Suppressor macrophage treated with lipopolysaccharide for 1 hour (primary cell): ENCODE data around the gene BMP3.
A peak's percentile ranks its signal among the peaks of the same experiment; 100 is the strongest.

Experiments
- DNase-seq, 3 donors: peaks; one replicate each; pipeline ENCODE4 v3.0.0-alpha.2; 2020 to 2022

BMP3 gene

DNA sequence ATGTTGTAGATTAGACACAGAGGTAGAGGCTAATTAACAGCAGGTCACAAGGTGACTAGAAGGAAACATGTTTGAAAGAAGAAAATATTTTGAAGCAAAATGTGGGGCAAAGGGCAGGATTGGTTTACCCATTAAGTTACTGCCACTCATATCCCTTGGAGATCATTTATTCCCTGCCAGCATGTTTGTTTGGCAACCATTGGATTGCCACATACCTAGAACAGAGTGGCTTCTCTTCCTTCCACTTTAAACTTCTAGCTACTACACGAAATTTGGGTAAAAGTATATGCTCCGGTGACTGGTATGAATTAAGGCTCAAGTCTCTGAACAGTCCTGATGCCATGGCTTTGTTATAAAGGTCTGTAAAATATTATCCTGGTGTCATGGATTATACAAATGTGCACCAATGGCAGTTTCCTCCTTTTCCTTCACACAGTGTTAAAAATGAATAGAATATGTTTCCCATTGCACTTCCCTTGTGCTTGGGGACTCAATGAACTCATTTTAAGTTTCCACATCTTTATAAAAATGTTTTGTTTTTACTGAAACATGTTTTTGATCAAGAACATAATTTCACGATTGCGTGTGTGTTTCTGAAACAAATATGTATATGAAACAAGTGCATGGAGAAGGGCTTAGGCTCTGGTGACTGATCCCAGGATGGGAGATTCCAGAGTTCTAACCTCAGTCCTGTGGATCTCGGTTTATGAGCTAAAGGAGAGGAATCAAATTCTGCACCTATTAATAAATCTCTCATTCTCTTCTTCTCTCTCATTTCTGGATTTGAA, 12.3 kb downstream of the BMP3 start:
- DNase-seq: no peak

DNA sequence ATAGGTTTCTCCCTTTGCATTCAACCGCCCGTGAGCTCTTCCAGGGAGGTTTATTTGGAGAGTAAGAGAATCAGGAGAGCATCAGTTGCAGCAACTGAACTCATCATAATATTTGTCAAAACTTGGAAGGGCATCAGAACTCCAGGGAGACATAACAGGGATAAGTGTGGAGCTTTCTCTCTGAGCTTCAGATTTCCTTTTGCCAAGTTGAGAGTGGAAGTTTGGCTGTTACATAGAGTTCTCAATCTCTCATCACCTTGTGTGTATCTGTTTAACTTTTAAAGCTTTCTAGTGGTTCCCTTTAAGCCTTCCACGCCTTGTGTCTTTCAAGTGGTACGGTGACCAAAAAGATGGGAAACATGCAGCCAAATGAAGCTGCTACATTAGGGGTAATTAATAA, 18.8 kb downstream of the BMP3 start:
- DNase-seq: no peak

DNA sequence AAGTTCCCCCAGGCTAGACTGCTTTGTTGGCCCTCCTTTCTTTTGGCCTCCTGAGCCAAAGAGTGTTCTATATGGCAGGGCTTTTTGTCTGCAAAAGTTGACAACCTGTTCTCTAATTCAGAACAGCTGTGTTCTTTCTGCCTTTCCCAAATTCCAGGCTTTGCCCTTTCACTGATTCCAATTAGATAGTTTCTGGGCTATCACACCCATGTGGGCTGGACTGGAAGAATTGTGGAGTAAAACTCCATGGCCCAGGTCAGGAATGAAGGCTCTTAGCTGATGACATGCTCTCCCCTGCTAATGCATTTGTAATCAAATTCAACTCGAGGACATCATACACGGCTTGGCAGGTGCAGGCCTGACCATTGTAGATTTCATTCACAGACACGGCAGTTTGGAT, 19.4 kb downstream of the BMP3 start:
- no peak for DNase-seq

DNA sequence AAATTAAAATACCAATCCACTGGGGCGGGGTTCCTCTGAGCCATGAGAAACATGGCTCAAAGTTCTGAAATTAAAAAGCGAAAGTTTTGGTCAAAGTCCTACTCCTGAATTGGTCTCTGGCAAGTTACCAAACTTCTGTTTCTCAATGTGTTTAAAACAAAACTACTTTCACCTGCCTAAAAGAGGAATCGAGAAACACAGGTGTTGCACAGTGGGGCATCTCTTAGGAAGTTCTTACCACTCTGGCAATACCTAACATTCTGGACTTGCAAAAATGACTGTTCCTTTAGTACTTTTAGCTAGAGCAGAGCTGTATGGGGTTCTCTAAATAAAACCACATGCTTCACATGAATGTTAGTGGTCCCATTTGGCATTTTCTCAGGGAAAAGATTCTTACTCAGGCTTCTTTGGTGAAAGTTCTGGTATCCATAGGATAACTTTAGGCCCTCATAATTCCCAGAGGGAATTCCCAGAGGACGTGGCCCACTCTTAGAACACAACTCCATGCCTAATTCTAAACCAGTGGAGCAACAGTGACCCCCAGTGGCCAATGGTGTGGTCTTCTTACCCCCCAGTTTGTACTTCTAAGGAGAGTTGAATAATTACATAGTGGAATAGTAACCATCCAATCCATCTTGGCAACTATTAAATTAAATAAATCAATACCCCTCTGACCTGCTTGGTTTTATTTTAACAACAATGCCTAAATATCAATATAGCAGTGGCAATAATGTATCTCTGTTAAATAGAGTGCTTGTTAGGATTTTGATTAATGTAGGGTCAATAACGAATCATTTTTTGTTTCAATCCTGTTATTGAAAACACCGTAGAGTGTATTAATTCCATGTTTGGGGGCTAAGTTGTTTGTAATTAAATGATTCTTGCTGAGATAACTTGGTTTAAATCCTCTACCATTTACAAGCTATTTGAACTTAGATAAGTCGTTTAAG, 21.9 kb downstream of the BMP3 start:
- peak; percentile 46 to 63 (median 49) for DNase-seq

DNA sequence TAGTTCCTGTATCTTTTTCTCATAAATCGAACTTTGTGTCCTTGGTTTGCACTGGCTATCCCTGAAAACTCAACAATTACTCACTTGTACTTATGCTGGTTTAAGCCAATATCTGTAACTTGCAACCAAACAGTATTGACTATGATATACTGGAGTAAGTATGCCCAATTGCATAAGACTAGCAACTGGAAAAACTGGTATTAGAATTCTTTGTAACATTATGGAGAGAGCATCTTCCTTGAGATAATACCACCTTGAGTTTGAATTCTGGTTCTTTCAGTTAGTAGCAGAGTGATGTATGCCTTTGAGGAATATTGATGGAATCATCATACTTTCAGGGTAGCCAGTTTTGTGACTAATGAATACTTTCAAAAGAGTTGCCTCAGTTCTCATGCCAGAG, 28.1 kb downstream of the BMP3 start:
- DNase-seq: no peak

DNA sequence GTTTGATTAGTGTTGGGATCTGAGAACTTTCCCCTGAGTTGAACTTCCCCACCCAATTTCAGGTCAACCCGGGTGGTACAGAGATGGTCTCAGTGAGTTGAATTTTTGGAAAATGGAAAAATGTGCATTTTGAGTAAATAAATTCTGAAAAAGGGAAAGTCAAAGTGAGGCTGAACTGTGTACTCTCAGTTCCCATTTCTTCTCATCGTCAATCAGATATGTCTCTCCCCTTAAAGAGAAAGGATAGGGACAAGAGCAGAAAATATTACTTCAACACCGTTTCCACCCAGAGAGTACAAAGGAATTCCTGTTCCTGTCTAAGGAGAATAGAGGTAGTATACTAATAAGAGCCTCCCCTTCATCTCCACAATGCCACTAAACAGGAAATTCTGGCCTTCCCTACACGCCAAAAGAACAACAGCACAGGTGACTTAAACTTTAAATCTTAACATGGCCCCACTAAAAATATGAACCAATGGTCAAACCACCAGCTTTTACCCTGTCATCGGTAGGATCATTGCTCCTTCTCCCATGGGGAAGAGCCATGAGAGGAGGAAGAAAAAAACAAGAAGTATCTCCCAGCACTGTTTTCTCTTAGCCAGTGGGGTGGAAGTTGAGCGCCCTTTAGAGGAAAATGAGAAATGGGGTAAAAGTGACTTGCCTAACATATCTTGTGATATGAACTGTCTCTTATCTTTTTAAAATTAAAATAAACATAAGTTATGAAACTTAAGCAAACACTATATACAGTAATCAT, 30.3 kb downstream of the BMP3 start:
- peak in 1 of 3 donors; percentile 26 for DNase-seq

DNA sequence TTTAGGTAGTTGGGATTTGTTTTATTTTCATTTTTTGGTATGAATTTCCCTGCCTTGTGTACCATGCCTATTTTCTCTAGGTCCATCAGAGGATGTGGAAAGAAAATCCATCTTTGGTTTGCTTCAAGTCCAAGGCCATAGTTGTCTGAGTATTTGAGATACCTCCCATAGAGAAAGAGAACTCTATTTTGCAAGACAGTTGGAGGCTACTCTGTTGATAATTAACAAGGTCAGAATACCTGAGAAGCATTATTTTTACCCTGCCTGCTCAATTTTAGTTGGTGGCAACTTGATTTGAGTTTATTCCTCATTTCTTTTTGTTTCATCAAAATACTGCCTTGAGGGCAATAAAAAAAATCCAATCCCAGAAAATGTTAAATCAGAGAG, 30.8 kb downstream of the BMP3 start:
- DNase-seq: no peak

DNA sequence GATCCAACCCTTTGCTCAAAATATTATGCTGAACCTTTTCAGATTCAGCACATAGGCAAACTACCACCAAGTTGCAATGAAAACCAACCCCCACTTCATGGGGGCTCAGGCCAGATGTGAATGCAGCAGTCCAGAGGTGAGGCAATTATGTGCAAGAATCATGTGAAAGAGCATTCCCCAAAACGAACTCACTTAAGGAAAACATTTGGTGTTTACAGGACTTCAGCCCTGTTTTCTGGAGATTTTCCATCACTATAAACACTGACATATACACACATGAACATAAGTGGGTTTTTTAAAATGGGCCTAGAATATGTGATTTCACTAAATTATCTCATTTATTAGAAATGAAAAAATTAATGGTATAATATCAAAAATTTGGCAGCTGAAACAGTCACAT, 31.5 kb downstream of the BMP3 start:
- no peak for DNase-seq

DNA sequence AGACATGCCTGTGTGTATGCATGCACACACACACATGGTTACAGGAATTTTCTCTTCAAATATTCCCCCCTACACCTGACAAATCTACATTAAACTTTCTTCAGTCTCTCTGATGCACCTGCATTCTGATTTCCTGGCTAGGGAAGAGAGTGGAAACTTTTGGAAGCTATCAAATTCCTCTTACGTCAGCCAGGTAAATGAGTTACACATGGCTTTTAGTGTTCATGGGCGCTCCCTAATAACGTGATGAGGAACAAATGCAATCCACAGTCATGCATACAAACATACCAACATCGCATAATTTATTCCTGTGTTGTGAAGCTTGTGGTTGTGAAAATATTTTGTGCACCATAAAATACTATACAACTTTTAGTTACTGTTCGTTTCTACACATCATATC, 34.9 kb downstream of the BMP3 start:
- no peak for DNase-seq

DNA sequence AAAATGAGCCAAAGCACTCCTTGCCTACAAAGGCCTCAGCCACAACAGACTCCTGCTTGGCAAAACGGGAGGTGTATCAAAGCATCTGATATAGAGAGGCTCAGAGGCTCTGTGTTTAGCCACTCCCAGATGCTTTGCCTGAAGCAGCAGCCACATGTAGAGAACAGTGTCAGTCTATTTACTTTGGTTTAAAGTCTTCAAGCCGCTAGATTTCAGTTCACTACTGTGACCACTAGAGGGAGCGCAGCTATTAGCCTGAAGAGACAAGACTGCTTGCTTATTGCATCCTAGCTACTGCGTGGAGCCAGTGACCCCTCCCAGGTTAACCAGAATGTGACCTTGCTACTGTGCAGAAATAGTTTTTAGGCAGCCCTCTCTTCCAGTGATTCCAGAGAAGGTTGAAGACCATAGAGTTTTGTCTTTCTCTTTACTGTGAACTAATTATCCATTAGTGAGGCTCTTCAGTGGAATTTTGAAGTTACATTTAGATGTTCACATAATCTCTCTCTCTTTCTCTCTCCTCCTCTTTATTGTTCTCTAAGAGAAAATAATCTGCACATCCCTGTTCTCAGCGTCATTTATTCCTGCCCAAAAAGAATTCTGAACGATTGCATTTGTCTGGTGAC, 39.3 kb downstream of the BMP3 start:
- DNase-seq: peak; percentile 77 to 86 (median 85)

DNA sequence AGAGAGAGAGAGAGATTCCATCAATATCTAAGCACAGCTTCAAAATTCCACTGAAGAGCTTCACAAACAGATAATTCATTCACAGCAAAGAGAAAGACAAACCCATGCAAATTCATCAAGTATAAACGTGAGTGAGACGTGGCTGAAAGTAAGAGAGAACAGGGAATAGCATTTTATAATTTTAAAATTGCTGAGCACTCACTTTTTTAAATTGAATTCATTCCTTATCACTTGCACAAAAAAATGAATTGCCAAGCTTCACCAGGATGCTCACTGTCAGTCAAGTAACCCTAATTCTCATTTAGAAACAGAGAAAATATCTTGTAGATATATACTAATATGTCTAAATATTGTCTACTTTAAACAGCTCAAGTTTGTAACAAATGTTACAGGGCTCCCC, 40.5 kb downstream of the BMP3 start:
- DNase-seq: no peak

DNA sequence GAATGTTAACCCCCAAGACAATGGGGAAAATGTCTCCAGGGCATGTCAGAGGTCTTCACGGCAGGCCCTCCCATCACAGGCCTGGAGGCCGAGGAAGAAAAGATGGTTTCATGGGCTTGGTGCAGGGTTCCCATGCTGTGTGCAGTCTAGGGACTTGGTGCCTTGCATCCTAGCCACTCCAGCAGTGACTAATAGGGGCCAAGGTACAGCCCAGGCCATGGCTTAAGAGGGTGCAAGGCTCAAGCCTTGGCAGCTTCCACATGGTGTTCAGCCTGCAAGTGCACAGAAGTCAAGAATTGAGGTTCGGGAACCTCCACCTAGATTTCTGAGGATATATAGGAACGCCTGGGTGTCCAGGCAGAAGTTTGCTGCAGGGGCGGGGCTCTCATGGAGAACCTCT, 50.6 kb downstream of the BMP3 start:
- DNase-seq: no peak

DNA sequence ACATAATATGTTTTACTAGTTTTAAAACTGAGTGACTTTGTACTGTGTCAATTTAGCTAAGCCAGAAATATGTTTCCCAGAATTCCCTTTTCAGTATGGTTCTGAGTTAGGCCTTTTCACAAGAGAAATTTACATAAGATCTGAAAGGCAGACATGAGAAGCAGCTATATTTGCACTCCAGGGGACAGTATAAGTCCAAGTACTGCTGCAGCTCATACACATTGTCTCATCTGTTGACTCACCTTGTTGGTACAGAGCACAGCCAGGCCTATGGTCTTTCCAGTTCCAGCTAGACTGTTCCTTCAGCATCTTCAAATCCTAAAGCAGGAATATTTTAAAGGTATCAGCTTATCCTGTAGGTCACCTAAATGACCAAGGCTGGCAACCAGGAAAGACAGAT, 53.5 kb downstream of the BMP3 start:
- no peak for DNase-seq

DNA sequence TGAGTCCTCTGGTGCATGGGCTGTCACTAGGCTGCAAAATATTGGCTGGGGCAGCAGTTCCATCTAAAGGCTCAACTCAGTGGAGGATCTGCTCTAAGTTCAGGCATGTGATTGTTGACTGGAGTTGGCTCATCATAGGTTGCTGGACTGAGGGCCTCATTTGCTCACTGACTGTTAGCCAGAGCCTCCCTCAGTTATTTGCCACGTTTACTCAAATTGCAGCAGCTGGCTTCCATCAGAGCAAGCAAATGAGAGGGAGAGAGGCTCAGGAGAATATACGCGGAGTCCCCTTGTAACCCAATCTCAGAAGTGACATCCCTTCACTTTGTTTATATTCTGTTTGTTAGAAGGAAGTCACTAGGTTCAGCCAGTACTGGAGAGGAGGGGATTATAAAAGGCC, 54.1 kb downstream of the BMP3 start:
- DNase-seq: no peak

DNA sequence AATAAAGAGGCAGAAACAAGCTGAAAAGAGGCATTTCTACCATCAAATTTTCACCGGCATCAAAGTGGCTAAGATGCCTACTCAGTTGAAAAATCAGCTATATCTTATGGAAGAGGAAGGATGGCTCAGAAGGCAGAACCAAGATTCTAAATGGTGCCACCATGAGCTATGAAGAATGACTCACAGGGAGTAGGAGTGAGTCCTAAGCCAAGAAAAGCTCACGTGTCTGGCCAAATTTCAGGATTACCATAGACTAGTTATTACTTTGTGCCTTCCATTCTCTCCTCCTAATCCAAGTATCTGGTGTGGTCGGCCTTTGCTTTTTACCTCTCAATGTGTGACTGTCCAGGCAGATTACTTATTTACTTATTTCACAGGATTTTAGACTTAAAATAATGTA, 54.8 kb downstream of the BMP3 start:
- no peak for DNase-seq

DNA sequence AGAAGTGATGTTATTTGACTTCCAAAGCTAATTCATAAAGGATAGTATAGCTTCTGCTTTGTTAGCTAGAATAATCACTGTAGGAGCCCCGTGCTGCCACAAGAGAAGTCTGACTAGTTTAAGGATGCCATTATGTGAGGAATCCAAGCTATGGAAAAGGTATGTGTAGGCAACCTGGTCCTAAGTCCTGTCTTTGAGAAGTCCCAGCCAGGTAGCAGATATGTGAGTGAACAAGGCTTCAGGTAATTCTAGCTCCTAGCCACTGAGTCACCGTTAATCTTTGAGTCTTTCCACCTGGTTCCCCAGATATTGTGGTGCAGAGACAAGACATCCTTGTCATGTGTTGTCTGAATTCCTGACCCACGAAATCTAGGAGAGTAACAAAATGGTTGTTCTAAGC, 55.5 kb downstream of the BMP3 start:
- DNase-seq: no peak

DNA sequence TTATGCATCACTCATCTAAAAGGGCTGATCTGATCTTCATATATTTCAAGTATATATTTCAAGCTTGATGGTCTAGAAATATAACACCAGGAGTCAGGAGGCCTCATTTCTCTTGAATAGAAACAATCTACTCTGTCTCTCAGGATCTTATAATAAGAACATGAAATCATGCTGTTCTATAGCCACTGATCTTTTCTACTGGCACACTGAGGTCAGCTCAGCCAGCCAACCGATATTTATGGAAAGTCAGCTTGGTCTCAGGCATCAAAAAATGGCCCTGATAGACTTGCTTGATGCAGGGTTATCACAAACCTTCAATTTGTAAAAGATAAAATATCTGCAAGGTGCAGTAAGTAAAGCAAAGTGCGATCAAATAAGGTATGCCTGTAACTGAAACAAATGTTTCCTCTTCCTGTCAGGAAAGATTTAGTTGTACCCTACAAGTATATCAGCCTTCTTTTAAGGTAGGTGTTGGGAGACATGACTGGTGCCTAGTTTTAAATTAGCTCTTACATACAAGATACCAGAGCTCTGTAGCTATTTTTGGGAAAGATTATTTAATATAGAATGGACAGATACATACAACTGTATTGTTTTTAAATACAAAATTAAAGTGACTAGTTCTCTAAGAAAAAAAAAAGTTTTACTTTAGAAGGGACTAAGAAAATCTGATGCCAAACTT, 63.4 kb downstream of the BMP3 start:
- DNase-seq: no peak

DNA sequence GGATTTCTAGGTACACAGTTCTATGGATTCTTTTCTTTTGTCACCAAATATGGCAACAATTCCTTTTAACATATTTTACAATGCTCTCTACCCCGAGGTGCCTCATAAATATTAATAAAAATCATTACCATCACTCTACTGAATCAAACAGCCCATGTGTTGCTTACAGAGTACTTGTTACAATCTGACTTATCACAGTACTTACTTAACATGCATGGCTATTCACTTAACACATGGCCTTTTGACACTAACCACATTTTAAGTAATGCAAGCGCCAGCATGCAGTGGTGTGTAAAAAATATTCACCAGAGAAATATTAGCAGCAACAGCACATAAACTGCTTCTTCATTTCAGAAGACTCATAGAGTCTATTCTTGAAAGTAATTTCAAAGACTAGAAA, 64.9 kb downstream of the BMP3 start:
- DNase-seq: no peak

DNA sequence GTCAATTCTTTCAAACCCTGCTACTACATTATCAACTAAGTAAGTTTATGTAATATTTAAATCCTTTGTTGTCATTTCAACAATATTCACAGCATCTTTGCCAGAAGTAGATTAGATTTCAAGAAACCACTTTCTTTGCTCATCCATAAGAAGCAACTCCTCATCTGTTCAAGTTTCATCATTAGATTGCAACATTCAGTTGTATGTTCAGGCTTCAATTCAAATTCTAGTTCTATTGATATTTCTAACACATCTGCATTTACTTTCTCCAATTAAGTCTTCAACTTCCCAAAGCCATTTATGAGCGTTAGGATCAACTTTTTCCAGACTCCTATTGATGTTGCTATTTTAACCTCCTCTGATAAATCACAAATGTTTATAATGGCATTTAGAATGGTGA, 66.1 kb downstream of the BMP3 start:
- no peak for DNase-seq

DNA sequence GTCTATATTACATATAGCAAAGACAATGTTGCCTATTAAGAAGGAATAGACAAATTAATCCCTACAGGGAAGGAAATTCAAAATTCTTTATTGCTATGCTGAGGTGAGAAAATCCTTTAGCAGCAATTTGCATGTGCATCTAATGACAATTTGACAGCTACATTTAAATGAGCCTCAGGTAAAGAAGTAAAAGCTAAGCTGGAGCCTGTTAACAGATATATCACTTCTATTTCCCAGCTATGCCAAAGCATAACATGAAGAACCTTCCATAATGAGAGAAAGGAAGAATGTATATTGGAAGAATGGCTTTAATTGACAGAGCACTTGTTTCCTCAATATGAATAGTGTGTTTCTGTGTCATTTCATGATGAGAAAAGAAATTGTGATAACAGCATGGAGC, 71.6 kb downstream of the BMP3 start:
- no peak for DNase-seq

DNA sequence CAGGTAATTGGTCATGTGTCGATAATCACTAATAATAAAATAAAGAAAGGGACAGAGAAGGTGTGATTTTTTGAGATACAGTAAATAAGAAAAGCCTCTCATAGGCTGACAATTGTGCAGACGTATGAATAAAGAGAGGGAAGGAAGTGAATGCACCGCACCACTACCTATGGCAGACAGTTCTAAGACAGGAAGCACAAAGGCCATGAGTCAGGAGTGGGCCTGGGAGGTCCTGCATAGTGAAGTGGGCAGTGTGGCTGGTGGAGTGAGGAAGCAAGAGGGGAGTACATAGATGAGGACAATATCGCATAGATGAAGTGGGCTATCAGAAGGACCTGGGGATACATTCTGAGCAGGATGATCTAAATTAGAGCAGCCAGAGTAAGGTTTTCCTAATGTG, 75.6 kb downstream of the BMP3 start:
- no peak for DNase-seq
